HG03565 (cell line): ENCODE results near the gene NAXE.
"Not testable (repeated sequence)": the region's sequence is repeated elsewhere in the genome, so short reads cannot be mapped to it uniquely, and the experiment has no call there.

Source experiments
- ATAC-seq: cut with Tn5 transposase; IDR thresholded peaks from one replicate; pipeline ENCODE4 v1.9.1; 2021; ENCODE audit warnings: mild to moderate bottlenecking, moderate library complexity; ENCODE audit not compliant: unreplicated experiment

The NAXE gene

DNA sequence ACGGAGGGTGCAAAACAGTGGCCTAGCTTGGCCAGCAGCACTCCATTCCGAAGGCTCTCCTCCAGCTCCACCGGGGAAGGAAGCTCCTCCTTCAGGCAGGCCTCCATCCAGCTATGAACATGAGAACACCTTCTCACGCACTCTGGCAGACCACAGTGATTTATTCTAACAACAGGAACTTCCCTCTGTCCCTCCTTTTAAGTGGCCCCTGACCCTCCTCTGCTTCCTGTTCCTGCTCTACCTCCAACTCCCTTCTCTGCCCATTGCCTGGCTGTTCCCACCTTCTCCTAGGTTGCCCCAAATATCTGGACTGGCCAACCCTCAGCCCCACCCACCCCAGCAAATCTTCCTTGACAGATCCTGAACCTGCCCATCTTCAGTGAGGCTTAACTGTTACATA is 25.1 kb upstream of the NAXE start:
- ATAC-seq: no peak

DNA sequence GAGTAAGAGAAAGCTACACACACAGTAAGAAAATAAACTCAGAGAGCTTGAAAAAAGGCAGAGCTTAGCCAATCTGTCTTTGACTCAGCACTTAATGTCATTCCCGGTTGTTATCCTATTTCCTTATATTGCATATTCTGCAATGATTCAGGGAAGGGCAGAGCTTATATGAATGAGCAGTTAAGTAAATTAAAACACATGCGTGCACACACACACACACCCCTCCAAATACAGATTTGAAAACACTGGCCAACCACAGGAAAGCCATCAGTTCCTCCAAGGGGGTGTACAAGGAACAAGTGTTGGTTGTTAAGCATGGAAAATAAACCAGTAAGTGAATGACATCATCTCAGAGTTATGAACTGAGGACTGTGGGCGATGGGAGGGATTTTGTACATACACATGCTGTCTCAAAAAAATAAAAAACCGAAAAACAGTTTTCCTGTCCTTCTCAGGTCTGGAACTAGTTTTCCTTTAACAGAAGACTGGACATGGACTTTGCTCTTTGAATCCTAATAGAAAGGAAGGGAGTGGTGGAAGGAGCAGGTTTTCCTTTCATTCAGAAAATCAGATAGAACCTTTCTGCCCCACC is 20.2 kb upstream of the NAXE start:
- ATAC-seq: no peak

DNA sequence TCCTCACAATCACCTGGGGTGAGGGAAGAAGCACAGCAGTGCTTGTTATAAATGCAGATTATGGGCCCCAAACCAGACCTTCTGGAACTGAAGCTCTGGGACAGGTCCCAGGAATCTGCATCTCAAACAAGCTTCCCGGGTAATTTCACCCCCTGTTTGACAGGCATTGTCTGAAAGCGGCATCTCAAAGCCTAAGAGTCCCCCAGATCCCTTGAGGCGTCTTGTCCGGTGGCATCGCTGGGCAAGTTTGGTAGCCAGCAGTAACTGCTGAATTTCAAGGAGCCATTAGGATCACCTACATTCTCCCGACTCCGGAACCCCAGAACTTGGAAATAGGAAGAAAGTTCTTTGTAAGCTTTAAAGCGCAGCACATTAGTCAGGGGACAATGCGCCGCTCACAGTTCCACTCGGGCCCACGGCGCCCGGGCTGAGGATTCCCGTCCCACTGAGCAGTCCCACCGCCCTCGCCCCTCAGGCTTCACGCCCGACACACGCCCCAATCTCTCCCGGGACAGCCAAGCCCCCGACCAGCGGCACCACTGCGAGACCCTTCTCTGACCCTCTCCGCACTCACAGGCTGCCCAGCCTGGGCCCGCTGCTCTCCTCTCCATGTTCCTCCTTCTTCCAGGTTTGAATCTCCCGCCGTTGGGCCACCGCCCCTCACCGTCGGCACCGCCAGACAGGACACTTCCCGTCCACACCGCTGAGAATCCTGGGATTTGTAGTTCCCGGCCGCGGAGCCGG is 19.5 kb upstream of the NAXE start, which contains the start of gene IQGAP3:
TSS of gene IQGAP3 (minus strand) at position 647 of the 744 bp plus-strand sequence. CDS start at position 611, 36 bp downstream.
- ATAC-seq: no peak

DNA sequence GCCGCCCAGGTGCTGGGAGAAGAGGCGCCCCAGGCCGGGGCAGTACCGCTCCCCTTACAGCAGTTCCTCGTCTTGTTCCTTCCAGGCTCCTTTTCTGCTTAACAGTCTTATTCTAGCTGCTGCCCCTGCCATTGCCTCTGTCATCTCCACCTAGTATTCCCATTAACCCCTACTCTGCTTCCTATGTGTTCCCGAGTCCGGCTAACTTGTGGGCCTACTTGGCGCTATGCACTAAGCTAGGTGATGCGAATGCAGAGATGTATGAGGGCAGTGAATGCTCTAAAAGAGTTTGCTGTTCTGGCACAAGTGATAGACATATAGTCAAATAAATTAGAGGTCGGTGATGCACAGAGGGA is 18.9 kb upstream of the NAXE start:
- no peak for ATAC-seq

DNA sequence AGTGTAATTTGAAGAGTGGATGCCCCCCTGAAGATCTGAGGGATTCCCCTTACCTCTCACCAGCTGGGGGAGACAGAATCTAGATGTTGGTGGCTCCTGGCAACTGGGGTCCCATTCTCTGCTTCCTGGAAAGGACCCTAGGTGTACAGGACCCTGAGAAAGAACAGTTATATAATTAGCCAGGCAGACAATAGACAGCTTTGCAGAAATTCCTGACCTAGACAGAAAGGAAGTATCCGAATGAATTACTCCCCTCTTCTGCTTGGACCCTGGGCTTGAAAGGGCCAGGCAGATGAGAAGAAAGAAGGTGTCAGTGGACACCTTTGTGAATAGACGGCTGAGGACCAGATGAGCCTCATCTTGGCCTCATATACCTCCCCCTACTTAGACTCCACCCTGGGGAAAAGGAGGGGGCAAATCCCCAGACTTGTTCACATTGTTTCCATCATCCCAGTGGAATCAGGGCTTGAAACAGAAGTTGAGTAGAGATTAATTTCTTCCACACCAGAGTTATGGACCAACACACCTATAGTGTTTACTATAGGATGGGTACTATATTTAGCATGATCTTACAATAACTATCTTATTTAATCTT is 17.4 kb upstream of the NAXE start:
- no peak for ATAC-seq

DNA sequence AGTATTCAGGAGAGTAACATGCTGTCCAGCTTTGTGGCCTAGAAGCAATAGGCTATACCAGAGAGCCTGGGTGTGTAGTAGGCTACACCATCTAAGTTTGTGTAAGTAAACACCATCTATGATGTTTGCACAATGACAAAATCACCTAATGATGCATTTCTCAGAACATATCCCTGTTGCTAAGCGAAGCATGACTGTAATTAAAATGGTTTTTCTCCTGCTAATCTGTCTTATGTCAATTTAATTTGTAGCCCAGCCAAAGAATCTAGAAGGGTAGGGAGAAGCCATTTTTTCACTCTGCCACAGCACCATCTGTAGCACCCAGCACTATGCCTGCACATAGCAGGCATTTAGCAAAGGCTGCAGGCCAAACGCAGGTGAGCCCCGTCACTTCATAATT is 14.0 kb upstream of the NAXE start:
- no peak for ATAC-seq

DNA sequence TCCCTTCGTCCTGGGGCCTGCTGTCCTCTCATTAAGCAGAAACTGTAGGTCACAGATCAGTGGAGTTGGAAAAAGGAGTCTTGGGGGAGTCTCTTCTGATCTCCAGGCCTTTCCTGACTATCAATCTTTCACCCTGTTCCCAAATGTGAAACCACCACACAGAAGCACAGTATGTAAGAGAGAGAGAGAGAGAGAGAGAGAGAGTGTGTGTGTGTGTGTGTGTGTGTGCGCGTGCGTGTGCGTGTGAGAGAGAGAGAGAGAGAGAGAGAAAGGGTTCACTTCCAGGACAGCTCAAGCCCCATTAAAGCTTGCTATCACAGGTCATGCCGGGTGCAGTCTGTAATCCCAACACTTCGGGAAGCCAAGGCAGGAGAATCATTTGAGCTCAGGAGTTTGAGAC is 13.5 kb upstream of the NAXE start:
- ATAC-seq: no peak

DNA sequence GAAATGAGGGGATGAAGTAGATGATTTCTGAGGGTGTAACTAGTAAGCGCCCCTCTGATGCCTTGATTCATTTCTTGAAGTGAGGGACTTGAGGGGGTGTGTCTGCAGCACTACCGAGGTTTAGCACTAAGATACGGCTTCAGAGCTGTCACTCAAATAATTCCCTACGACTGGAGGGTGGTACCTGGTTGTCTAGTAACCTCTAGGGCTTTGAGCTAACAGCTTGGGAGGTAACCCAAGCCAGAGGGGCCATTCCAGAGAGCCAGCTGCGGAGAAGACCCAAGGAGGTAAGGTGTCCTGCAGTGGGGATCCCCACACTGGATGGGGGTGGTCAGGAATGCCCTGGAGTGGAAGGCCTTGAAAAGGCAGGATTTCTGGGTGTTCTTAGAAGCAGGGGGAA is 12.1 kb upstream of the NAXE start, which contains the start of gene TTC24:
TSS of gene TTC24 (plus strand) at position 252 of the 400 bp plus-strand sequence. CDS start 1,642 bp downstream, outside the sequence.
- no peak for ATAC-seq

DNA sequence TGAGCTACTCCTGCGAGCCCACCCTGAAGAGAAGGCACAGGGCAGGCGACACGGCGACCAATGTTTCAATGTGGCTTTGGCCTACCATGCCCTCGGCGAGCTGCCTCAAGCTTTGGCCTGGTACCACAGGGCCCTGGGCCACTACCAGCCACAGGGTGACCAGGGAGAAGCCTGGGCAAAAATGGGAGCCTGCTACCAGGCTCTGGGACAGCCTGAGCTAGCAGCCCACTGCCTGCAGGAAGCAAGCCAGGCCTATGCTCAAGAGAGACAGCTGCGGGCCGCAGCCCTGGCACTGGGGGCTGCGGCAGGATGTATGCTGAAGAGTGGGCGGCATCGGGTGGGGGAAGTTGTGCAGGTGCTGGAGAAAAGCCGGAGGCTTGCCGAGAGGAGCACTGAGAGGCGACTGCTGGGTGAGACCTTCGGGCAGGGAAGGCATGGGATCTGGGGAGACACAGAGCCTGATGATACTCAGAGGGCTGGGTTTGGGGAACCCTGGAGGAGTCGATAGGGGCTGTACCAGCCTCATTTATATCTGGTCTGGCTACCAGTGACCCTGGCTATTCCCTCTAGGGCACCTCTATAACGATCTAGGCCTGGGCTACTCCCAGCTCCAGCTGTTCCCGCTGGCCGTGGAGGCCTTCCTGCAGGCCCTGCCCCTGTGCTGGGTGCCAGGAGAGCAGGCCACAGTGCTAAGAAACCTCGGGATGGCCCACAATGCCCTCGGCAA is 9.8 kb upstream of the NAXE start:
- no peak for ATAC-seq

DNA sequence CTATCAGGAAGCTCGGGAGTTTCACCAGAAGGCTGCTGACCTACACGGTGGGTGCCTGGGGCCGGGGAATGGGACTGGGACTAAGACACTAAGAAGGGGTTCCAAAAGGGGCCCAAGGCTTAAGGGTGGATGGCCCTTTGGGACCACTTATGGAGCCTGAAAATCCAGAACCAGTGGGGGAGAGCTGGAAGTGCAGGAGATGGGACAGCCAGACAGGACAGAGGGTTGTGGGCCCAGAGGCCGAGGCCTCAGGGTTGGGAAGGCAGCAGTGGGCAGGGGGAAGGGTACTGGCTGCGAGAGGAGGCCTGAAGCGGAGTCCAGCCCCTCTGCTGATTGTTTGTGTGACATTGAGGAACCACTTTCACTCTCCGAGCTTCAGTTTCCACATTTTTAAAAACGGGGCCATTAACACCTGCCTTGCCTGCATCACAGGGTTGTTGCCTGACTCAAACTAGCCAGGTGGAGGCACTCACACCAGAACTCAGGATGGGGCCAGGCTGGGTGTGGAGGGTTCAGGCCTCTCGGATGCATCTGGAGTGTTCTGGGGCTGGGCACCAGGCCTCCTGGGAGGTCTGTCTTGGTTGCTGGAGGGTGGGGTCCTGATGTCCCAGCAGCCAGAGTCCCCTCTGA is 9.1 kb upstream of the NAXE start:
- ATAC-seq: no peak

DNA sequence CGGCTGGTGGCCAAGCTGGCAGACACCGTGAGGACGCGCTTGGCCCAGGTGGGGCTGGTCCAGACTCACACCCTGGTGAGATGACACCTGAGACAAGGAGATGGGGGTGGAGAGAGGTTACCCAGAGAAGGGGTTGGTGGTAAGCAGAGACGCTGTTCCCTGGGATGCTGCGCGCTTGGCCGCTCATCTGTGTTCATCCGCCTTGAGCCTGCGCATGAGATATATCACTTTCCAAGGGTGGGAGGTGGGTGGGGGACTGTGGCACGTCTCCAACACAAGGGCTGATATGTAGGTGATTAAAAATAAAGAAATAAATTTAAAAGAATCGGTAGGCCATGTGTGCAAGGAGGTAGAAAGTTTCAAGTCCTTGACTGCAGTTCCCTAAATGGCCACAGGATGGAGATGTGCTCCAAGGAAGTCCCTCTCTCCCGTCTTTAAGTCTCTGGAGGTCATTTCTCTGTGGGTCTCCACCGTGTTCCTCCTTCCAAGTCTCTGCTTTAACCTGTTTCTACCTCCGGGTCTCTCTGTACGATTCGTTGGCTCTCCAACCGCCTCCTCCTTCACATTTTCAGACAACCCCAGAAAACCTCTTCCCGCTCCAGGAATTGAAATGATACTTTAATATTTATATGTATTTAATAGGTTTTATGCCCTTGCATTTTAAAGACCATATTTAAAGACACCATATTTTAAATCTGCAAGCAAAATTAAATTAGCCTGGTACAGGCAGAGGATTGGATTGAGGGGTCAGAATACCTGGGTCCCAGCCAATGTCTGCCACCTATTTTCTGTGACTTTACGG is 7.6 kb upstream of the NAXE start:
- no peak for ATAC-seq

DNA sequence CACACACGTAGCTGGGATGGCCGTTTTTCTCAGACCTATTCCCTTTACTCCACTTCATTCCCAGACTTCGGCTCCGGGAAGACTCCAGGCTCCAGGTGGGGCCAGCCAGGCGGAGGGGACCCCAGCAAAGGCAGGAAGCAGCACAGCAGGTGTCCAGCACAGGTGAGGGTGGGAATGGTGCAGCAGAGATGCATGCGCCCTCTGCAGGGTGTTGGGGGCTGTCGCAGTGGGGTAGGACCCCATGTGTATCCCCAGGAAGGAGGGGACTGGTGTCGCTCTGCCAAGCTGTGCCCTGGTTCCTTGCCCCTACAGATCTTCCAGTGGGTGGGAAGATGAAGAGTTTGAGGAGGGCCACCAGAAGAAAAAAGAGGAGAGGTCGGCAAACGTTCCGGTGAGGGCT is 6.8 kb upstream of the NAXE start:
- ATAC-seq: no peak

DNA sequence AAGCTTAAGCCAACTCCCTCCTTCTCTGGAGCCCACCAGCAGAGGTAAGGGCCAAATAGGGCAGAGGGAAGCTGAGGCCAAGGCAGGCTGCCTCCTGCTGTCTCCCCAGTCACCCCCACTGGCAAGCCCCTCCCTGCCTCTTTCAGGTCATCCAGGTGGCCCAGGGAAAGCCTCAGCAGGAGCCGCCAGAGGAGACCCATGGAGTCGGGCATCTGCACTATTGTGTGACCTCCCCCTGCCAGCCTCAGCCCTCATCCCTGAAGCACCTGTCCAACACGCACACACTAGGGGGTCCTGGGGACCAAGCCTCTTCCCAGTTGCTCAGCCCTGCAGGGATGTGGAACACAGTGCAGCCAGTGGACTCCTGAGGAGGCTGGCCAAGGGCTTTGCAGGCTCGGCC is 5.3 kb upstream of the NAXE start:
- ATAC-seq: no peak

DNA sequence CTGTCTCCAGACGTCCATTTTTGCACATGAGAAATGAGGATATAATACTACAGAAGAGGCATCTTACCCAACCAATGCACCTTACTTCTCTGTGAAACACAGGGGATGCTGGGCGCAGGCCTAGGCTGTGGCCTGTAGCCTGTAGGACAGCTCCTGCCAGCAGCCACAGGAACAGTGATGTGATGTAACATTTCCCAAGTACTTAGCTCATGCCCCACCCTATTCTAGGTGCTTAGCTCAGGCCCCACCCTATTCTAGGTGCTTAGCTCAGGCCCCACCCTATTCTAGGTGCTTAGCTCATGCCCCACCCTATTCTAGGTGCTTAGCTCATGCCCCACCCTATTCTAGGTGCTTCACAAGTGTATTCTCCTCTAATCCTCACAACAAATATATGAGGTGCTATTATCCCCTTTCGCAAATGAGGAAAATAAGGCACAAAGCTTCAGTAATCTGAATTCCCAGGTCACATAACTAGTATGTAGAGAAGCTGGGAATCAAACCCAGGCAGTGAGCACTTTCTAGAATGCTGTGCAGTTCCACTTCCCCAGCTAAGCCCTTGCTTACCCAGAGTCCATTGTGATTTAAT is 4.6 kb upstream of the NAXE start:
- no peak for ATAC-seq

DNA sequence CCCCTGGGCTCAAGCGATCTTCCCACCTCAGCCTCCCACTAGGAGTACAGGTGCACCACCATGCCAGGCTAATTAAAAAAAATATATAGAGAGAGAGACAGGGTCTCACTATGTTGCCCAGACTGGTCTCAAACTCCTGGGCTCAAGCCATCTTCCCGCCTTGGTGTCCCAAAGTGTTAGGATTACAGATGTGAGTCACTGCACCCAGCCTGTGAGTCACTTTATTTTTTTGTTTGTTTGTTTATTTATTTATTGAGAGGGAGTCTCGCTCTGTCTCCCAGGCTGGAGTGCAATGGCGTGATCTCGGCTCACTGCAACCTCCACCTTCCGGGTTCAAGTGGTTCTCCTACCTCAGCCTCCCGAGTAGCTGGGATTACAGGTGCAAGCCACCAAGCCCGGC is 3.6 kb upstream of the NAXE start:
- ATAC-seq: not testable (repeated sequence)

DNA sequence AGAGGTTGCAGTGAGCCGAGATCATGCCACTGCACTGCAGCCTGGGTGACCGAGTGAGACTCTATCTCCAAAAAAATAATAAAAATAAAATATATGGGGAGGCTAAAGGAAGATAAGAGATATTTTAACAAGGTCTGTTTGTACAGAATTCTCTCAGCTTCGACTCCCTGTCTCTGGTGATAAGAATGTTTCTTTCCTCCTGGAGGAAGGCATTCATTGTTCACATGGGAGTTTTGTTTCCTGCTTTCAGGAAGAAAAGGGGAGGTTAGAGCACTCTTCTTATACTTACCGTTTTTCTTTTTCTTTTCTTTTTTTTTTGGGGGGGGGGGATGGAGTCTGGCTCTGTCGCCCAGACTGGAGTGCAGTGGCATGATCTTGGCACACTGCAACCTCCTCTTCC is 2.0 kb upstream of the NAXE start:
- ATAC-seq: no peak

DNA sequence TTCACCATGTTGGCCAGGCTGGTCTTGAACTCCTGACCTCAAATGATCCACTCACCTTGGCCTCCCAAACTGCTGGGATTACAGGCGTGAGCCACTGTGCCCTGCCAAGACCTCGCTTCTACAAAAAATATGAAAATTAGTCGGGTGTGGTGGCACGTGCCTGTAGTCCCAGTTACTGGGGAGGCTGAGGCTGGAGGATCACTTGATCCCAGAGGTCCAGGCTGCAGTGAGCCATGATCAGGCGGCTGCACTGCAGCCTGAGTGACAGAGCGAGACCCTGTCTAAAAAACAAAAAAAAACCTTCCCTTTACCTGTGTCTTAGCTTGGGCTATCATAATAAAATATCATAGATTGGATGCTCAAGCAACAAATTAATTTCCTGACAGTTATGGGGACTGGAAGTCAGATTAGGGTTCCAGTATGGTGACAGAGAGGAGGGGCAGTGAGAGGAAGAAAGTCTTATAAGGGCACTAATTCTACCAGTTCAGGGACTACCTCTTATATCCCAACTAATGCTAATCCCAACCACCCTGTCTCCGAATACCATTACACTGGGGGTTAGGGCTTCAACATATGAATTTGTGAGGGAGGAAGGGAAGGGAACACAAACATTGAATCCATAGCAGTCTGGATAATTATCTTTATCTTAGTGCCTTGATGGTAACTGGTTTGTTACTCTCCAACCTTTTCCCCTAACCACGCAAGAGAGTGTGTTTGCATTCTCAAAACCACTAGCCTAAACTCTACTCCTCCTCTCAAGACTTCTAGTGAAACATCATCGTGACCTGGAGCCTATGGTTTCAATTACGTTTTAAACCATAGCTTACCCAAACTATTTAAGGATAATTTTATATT is 1.0 kb upstream of the NAXE start:
- no peak for ATAC-seq

DNA sequence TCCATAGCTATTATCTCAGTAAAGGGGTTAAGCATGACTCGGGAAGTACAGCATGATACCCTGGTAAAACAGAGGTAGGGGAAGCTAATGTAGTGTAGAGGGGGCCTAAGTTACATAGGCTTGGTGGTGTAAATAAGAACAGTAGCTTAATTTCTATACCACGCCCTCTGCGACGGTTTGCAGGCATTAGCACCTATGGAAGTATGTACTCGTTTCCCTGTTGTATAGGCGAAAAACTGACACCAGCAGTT is 470 bp upstream of the NAXE start:
- no peak for ATAC-seq

DNA sequence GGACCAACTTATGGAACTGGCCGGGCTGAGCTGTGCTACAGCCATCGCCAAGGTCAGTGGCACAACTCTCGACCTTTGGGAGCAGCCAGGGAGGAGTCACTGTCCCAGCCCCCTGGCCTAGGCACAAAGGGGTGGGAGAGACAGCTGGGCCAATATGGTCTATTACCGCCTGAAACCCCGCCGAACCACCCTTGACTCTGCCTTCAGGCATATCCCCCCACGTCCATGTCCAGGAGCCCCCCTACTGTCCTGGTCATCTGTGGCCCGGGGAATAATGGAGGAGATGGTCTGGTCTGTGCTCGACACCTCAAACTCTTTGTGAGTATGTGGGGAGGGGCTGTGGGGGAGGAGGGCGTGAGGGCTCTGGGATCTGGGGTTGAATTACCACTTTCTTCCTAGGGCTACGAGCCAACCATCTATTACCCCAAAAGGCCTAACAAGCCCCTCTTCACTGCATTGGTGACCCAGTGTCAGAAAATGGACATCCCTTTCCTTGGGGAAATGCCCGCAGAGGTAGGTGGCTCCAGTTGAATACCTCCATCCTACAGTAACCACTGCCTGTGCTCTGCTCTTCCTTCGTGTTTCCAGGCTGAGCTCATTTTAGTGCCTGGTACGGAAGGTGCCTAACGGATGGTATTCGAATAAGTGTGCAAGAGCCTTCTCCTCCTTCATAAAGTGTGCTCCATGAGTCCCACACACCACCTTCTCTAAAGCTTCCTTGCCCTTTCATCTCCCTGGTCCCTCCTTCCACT is 758 bp downstream of the NAXE start:
- no peak for ATAC-seq
